NCI-H1436 treated with DMSO at 0.1 percent for 48 hours (cell line): ENCODE measurements around the gene GNAT3.

ENCODE experiments used
- DNase-seq: peaks from one replicate; lab custom pipeline; 2025; lab: John Stamatoyannopoulos, UW

Gene GNAT3

DNA sequence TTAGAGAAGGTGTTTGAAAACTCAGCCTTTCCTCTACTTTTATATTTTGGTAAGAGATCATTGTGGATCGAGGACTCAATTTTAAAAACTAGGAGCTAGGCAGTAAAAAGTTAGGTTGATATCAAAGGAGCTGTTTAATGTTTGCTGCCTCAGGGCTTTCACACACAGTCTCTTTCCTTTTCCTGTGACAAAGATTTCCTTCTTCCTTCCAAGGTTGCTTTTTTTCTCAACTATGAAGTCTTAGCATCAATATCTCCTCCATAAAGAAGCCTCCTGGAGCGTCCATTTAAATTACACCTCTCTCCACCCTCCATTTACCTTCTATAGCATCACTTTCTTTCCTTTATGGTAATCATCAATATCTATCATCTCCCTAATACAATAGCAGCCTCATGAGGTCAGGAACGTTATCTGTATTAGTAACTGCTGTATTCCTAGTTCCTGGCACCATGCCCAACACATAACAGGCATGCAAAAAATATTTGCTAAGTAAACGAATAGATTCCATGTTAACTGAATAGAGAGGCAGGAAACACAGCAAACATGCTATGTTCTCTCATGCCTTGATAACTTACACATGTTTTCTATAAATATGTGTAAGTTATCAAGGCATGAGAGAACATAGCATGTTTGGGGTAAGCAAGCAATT is 48.5 kb downstream of the GNAT3 start:
- DNase-seq: no peak

DNA sequence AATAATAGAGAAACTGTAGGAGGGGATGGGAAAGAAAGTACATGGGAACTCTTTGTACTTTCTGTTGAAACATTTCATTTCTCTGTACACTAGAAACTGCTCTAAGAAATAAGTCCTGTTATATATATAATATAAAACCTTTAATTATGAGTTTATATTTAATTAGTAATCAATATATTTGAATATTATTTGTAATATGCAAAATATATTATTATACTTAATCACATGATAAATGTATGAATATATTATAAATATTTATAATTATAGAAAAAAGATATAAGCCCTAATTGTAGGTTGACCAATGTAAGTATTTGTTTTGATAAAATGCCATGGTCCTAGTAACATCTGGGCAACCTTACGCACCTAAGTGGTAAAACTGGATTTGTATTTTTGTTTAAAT is 51.0 kb downstream of the GNAT3 start:
- DNase-seq: no peak

DNA sequence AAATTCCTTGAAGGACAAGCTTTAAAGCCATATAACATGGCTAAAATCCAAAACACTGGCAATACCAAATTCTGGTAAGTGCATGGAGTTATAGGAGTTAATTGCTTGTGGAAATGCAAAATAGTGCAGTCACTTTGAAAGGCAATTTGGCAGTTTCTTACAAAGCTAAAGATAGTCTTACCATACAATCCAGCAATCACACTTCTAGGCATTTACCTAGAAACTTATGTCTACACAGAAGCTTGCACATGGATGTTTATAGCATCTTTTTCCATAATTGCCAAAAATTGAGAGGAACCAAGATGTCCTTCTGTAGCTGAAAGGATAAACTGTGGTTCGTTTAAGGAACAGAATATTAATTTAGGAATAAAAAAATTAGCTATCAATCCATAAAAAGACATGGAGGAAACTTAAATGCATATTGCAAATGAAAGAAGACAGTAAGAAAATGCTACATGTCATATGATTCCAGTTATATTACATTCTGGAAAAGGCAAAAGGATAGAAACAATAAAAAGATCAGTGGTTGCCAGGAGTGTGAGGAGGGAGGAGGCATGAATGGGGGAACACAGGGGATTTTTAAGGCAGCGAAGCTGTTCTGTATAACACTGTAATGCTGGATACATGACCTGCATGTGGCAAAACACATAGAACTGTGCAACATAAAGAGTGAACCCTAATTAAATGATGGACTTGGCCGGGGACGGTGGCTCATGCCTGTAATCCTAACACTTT is 51.9 kb downstream of the GNAT3 start:
- no peak for DNase-seq

DNA sequence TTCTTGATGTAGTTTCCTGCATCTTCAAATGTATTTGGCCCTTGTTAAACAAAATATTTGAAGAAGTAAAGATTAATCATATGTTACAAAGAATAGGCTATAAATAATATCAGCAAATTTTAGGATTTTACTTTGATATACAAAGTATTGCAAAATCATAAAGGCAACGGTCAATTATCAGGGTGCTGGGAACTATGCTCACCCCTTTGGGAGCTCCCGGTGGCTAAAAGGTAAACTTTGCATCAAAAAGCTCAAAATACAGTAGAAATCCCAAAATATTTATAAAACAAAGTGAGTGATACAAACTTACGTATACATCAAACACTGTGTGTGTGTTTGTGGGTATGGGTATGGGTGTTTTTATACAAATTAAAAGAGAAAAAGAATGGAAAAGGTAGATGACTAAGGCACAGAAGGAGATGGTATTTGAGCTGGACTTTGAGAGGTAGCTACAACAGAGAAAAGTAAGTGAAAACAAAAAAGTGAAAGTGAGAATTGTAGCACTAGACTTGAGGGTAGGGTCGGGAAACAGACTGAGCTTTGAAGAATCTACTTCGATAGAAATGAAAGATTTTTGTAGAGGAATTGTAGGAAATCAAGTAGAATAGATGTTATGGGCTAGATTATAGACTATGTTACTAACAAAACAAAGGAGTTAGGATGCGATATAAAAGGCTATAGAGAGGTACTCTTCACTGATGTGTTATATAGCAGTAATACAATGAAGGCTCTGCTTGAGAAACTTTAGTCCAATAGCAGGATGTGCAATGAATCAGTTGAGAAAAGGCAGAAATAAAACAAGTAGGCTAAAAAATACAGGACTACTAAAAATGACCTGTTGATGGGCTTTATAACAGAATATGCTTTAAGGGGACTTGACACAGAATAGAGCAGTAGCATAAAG is 52.8 kb downstream of the GNAT3 start:
- no peak for DNase-seq

DNA sequence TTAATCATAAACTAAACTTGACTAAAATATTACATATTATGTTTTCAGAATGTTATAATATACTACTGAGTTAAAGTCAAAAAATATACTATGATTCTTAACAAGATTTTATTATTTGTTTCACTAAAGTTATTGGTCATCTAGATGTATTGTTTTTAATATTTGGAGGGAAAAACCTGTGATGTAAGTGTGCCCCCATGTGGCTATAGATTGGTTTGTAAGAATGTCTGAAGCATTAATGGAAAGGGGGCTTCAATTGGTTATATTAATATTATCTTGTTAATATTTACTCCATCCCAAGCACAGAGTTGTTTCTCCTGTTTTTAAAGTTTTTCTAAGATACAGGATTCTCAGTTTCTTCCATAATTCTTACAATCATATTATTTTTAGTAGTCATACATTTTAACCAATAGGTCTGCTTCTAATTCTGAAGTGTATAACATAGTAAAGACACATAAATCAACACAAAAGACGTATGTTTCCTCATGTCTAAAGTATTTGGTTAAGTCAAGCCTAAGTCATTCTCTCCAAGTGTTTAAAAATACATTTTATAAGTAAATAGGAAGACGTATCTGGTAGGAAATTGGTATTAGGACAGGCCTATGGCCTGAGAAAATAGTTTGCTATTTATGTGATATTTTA is 58.0 kb downstream of the GNAT3 start:
- DNase-seq: no peak

DNA sequence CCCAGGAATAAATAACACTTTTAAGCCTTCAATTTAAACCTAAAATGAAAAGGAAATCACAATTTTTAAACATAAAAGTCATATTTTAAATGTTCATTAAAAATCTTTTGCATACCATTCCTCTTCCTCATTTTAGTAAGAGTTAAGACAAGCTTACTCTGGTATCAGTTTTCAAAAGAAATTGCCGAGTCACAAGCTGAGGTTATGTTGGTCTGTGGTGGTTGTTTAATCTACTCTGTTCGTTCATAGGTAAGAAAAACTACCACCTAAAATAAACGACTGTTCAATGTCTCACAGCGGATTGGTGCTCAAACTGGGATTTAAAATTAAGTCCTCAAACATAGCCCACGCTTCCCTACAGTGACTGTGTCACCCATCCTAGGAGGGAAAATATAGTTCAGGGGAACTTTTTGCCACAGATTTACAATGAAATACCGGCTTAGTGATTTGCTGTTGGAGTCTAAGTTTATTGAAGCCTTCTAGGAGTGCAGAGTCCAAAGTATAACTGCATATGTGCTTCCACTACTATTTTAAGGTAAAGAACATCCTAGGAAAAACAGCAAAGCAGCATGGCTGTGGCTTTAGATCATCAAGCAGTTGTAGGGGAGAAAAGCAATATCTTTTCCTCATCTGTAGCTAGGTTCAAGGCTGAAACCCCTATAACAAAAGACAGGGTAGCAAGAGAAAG is 61.1 kb downstream of the GNAT3 start:
- DNase-seq: no peak

DNA sequence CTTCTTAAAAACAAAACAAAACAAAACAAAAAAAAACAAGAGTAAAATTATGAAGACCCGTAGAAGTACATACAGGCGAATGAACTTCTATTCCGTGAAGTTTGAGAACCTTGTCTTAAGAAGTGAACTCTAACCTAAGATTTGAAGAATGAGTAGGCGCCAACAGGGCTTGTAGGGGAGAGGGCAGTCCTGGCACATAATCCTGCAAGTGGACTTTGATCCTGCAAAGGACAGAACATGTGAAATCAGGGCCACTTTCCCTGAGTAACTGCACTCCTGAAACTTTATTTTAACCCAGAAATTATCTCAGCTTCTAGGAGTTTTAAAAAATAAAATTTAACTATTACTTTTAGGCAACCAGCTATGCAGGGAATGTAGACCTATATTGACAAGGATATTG is 62.0 kb downstream of the GNAT3 start:
- DNase-seq: no peak

DNA sequence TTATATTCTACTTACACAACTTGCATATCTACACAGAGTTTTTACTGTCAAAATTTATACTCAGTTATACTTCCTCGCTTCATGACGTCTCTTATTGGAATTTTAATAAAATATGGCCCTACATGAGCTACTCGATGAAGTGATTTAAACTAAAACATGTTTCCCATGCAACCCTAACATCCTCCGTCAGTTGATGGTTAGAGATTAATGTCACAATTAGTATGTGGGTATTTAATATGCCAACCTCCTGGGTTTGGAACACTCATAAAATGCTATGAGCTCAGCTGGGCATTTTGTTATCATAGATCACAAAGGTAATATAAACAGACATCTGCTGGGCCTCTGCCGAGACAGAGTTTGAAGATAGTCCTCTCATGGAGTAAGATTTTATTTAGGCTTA is 66.5 kb downstream of the GNAT3 start:
- no peak for DNase-seq

DNA sequence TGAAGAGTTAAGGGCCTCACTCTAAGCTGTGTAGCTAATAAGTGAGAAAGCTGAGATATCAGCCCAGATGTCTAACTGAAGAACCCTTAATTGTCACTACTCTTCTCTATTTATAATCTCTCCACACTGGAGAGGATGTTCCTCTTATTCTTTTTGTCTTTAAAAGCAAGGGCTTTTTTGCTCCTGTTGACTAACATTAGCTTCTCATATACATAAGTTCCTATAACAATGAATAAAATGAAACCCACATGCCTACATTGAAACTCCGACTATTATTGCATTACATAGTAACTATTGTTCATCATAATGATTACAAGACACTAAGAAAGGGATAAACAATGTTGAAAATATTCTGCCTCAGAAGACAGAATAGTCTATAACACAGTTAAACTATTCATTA is 67.1 kb downstream of the GNAT3 start:
- DNase-seq: no peak

DNA sequence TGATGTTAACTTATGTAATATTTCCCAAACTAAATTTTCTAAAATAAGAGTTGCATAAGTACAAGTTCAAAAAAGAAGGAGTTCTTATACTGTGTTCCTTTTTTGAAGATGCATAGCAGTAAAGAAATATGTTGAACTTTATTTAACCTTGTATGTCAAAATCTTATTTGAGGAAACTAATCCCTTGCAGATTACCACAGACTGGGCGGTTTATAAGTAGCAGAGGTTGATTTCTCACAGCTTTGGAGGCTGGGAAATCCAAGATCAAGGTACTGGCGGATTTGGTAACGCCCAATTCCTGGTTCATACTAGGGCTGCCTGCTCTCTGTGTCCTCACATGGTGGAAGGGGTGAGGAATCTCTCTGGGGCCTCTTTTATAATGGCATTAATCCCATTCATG is 68.5 kb downstream of the GNAT3 start:
- DNase-seq: no peak

DNA sequence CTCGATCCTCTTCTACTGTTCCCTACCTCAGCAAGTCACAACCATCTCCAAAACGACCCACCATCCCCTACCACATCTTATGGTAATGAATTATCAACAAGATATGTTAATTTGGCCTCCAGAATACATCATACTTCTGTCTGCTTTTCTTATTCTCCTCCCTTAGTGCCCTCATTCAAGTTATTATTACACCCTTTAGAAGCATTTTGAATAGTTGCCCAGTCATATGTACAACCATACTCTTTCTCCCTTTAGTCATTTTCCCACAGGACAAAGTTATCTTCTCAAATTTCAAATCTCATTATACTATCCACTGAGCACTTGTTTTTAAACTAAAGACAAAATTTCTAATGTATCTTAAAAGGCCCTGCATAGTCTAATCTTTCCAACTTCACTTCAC is 71.0 kb downstream of the GNAT3 start:
- no peak for DNase-seq

DNA sequence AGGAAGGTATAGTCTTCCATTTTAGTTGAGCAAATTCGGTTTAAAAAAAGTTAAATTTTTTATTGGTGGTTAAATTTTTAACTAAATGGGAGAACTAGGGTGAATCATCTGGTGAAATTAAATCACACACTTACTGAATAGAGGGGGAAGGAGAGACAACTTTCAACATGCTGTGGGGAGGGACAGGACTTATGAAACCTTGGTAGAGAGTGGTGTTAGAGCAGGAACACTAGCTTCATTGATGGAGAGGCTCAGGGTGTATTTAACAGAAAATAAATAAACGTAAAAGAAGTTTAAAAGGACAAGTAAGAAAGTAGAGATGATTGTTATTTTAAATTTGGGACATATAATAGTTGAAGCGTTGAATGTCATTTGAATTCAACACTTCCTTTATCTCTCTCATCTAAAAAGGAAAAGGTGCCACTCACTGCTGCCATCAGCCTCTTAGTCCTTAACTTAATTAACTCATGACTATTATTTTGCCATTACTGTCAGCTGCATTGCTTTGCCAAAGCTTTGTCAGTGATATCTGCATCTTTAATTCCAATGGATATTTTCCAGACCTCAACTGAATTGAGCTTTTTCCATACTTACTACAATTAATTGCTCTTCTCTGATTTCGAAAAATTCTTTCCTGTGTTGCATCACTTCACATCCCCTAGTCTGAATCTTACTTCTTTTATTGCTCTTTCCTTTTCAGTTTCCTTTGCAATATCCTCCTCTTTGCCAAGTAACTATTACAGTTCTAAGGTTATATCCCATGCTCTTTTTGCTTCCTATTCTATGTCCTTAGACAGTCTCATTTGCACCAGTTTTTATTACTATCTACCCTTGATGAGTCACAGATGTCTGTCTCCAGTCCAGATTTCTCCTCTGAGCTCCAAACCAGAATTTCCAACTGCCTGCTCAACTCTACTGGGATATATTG is 71.7 kb downstream of the GNAT3 start:
- no peak for DNase-seq

DNA sequence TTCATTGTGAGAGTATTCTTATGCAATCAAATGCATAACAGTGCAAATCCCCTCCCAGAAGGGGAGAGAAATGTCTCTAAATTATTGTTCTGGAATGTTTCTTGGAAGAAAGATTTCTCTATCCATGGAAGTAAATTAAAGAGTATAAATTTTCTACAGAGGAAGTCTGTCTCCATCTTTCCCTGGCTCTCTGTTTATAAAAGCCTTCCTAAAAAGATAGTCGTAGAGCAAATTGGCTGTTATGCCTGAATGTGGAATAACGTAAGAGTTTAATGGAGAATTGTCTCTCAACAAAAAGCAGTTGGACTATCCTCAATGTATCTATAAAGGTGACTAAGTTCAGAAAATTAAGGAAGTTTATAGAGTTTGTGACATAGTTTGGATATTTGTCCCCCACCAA is 76.3 kb downstream of the GNAT3 start:
- no peak for DNase-seq

DNA sequence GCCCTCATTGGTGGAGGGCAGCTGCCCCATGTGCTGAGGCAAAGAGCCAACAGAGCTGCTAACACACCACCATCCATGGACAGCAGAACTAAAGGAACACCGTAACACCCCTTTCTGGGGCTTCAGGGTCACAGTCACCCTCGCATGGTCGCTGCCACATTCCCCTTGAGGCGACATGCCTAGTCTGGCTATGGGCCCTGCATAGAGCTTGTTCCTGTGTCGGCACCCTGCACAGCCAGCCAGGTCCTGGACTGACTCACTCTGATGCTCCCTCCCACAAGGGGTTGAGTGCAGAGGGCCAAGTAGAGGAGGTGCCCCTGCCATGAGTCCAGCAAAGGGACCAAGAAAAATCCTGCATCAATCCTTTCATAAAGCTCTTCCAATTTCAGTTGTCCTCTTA is 77.8 kb downstream of the GNAT3 start:
- DNase-seq: no peak

DNA sequence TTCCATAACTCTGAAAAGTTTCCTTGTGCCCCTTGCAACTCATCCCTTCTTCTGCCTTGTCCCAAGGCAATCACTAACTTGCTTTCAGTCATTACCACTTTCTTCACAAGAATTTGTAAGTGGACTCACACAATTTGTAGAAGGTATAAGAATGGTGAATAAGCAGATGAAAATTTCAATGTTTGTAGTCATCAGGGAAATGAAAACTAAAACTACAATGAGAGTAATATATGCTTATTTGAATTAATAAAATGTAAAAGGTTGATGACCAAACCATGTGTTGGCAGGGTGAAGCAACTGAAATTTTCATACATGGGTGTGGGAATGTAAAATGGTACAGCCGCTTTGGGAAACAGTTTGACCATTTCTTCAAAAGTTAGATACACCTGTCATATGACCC is 79.7 kb downstream of the GNAT3 start:
- DNase-seq: no peak

DNA sequence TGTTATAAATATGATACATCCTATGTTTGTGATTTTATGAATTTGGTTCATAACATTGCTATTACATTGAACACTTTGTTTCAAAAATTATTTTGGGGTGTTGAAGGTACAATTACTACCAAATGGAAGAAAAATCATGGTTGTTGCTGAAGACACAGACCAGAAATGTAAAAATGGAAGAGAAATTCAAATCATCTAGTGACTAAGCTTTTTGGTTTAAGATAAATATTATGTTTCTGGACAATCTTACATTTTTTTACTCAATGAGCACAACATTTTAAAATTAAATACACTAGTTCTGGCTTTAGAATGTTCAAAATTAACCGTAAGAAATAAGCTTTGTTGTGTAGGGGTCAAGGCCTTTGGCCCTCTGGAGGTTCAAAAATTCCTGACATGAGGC is 82.7 kb downstream of the GNAT3 start:
- no peak for DNase-seq

DNA sequence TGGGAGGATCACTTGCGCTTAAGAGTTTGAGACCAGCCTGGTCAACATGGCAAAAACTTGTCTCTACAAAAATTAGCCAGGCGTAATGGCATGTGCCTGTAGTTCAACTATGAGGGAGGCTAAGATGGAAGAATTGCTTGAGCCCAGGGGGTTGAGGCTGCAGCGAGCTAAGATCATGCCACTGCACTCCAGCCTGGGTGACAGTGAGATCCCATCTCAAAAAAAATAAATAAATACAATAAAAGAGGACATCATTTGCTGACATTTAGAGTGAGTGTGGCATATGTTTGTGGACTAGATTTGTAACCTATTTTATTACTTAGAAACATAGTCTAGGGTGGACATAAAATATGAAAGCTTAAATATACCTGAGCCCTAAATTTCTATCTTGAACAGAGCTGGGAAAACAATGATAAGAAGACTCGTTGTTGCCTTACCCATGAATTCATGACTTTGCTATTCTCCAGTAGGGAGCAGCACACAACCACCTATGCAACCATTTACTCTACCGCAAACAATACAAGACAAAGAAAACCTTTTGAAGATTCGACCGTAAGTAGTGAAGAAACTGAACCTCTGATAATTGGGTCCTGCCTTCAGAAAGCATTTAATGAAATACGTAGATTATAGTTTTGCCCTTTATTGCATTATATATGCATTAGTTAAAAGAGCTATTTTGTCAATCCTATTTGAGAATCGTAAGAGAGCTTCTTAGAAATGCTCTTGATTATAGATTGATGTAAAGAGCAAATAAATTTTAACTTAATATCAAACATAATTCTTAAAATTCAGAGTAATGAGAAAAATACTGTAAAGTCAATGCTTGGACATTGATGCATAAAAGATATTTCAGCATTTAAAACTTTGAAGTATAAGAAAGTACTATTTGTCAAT is 83.5 kb downstream of the GNAT3 start:
- peak; percentile 48 for DNase-seq

DNA sequence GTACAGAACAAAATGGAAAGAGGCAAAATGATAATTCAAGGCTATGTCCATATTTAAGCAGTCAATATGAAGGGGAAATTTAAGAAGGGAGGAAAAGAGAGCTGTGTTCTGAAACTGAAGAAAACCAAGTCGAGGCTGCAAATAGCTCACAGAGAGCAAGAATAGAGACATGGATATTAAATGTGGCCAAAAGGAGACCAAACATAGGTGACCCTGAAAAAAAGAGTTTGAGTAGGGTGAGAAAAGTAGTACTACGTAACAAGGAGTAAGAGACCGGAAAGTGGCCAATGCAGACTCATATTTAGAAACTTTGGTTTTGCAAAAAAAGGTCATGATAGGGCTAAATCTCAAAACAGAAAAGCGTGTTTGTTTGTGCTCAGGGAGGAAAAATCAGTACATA is 84.6 kb downstream of the GNAT3 start:
- DNase-seq: no peak

DNA sequence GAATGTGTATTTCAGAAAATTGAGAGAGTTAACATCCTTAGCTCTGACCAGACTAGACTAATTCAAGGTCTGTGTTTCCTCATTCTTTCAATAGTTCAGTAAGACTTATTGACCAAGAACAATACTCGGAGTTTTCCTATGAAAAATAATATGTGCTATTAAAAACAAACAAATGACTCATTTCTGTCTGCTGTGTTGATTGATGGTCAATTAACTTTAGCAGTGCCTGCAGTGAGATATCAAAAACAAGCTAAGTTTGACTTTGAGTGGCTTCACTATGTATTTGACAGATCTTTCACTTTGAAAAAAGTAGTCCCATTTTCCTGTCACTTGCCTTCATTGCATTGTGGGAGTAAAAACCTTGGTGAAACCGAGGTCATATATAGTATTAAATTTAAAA is 91.0 kb downstream of the GNAT3 start:
- no peak for DNase-seq
